GM12864 (cell line): ENCODE measurements around the gene IARS2.

Experiments used
- DNase-seq: peaks from one replicate; pipeline ENCODE4 v3.0.0-alpha.2; 2011; ENCODE audit warnings: low read depth
- H3K4me3 ChIP-seq: 2 replicates; pipeline ENCODE4 v1.5.1; 2011; ENCODE audit warnings: mild to moderate bottlenecking, low read depth, low read length, control low read depth
- TF ChIP-seq, protein P1 (sequence below): IDR thresholded peaks from 2 replicates; pipeline ENCODE4 v1.5.1; 2011; ENCODE audit warnings: low read depth, mild to moderate bottlenecking, moderate library complexity, low read length, control low read depth, inconsistent platforms; ENCODE audit errors: missing control alignments

IARS2 gene

DNA sequence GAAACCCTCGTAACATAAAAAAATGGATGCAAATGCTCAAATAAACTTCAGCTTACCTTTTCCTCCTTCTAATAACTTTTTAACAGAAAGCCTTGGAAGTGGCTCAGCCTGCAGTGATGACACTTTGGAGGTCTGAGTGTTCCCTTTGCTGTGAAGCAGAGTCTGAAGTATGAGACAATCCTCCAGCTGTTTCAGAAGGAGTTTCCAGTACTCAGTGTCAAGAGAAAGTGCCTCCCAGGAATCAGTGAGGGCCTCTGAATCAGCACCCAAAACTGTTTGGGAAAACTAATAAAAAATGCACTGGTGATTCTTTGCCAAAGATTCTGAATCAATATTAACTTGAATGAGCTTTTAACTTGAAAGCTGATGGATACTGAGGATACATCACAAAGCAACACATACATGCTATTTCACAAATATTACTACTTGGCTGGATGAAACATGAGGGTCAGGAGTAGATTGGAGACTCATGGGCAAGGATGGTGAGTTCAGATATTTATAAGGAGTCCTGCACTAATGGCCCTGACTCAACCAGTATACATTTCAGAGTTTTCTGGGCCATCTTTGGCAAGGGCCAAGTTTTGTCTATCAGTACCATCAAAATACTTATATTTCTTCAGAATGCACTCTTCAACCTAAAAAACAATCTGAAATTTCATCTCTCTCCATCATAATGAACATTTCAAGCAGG is 77.0 kb downstream of the IARS2 start:
- no peak overlapping the region for H3K4me3 ChIP-seq
- DNase-seq = no peak
- TF ChIP-seq, protein P1, sequence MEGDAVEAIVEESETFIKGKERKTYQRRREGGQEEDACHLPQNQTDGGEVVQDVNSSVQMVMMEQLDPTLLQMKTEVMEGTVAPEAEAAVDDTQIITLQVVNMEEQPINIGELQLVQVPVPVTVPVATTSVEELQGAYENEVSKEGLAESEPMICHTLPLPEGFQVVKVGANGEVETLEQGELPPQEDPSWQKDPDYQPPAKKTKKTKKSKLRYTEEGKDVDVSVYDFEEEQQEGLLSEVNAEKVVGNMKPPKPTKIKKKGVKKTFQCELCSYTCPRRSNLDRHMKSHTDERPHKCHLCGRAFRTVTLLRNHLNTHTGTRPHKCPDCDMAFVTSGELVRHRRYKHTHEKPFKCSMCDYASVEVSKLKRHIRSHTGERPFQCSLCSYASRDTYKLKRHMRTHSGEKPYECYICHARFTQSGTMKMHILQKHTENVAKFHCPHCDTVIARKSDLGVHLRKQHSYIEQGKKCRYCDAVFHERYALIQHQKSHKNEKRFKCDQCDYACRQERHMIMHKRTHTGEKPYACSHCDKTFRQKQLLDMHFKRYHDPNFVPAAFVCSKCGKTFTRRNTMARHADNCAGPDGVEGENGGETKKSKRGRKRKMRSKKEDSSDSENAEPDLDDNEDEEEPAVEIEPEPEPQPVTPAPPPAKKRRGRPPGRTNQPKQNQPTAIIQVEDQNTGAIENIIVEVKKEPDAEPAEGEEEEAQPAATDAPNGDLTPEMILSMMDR = no peak

DNA sequence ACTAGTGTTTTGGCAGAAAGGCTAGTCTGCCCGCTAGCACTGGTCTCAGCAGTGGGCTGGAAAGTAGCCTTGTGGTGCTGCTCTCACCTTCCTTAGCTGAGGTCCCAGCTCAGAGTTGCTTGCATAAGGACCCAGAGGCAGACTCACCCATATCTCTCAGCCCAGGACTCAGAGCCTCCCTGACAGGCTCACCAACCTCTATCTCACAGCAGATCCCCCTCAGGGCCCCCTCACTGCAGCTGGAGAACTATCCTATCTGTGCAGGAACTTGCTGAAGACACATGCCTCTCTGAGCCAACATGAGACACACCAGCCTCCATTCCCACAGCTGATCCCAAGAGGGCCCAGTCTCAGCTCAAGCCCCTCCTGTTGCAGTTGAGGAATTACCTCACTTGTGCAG is 82.6 kb downstream of the IARS2 start:
- H3K4me3 ChIP-seq = no peak overlapping the region
- no peak for DNase-seq
- TF ChIP-seq, protein P1 = no peak

DNA sequence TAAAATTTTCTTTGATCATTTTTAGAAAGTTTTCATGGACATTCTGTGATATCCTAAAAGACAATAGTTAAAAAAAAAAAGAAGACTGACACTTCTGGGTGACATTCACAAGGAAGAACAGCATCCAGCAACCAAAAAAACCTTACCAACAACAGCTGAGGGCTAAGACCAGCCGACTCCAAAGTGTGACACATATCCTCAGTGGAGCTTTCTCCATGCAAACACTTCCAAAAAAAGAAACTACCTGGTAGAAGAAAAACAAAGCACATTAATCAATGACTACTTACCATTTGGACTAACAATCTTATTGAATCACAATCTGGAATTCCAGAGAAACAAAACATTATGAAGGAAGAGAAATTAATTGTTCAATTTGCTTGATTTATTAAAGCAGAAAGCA is 88.2 kb downstream of the IARS2 start:
- DNase-seq = no peak
- TF ChIP-seq, protein P1 = no peak
- H3K4me3 ChIP-seq = no peak overlapping the region

DNA sequence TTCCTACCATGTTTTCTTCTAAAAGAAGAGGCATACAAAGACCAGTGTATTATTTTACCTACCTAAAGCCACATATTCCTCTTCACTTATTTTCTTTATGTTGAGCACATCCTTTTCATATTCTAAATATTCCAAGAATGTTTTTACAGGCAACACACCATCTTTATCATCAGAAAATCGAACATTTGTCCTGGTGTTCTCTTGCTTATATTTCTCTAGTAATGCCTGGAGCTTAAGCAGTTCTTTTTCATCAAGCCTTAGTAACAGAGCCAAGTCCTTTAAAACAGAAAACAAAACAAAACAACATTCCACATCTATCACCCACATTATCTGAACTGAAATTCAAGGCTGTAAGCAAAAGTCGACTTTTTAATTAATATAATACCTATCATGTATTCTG is 88.7 kb downstream of the IARS2 start:
- H3K4me3 ChIP-seq = no peak overlapping the region
- TF ChIP-seq, protein P1 = no peak
- DNase-seq = no peak

DNA sequence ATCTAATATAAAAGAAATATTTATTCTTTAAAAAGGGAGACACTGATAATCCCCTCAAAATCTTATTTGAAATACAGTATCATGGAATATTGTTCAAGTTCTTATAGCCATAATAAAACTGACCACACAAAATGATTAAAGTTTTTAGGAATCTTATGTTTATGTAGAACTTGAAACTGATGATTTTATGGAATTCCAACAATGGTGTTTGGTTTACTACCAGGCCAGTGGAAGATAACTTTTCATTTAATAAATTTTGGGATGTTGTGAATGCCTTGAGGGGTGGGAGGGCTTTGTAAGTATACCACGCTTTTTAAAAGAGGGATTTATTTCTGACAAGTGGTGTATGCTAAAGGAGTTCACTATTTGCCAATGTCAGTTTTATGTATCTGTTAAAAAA is 90.6 kb downstream of the IARS2 start:
- TF ChIP-seq, protein P1 = no peak
- H3K4me3 ChIP-seq = no peak overlapping the region
- no peak for DNase-seq

DNA sequence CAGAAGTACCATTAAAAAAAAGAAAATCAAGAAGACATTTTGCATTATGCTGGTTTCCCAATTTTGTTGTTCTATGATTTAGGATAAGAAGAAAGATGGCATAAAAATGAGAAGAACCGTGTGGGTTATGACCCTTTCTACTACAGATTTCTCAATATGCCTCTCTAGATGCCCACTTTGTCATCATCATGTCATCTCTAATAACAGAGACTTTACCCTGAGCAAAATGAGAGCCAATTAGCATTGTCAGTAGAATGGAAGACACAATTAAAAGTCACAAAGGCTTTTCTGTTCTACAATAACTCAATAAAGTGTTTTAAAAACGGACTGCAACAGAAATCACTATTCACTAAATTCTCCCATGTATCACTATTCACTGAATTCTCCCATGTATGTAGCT is 92.8 kb downstream of the IARS2 start:
- H3K4me3 ChIP-seq = no peak overlapping the region
- TF ChIP-seq, protein P1 = no peak
- DNase-seq = no peak

DNA sequence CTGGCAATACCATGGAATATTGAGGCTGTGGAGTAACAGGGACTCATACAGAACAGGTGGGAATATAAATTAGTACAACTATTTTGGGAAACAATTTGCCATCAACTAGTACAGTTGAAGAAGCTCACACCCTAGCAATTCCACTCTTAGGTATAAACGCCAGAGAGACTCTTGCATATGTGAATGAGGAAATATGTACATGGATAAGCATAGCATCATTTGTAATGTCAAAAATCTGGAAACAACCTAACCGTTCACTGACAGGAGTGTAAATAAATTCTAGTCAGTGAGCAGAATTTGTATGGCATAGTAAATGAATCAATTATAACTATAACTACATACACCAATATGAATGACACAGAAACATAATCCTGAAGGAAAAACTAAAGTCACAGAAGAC is 94.6 kb downstream of the IARS2 start:
- no peak for DNase-seq
- TF ChIP-seq, protein P1 = no peak
- H3K4me3 ChIP-seq = no peak overlapping the region
